HG02885 (cell line): ENCODE measurements around the gene MRPL48.
"Not testable (repeated sequence)": the region's sequence is repeated elsewhere in the genome, so short reads cannot be mapped to it uniquely, and the experiment has no call there.

Experiments
- ATAC-seq: cut with Tn5 transposase; IDR thresholded peaks from one replicate; pipeline ENCODE4 v1.9.1; 2021; ENCODE audit warnings: mild to moderate bottlenecking; ENCODE audit not compliant: unreplicated experiment, poor library complexity

The MRPL48 gene

GRCh38 chr11:73833067-73833466 is 45.4 kb downstream of the MRPL48 start:
- no peak for ATAC-seq

GRCh38 chr11:73838443-73839122 is 50.9 kb downstream of the MRPL48 start:
- no peak for ATAC-seq

GRCh38 chr11:73839123-73839457 is 51.4 kb downstream of the MRPL48 start:
- no peak for ATAC-seq

- no peak for ATAC-seq
Measured at GRCh38 chr11:73851046-73851764, 63.5 kb downstream of the MRPL48 start.

- ATAC-seq, result no peak
Measured at GRCh38 chr11:73852049-73852448, 64.4 kb downstream of the MRPL48 start.

GRCh38 chr11:73854680-73855079 is 67.0 kb downstream of the MRPL48 start:
- no peak for ATAC-seq

GRCh38 chr11:73856031-73856567 is 68.4 kb downstream of the MRPL48 start:
- ATAC-seq, result no peak

- no peak for ATAC-seq
Measured at GRCh38 chr11:73859671-73860070, 72.0 kb downstream of the MRPL48 start.

GRCh38 chr11:73860202-73860601 is 72.5 kb downstream of the MRPL48 start:
- no peak for ATAC-seq

- no peak for ATAC-seq
Measured at GRCh38 chr11:73862986-73863385, 75.3 kb downstream of the MRPL48 start.

GRCh38 chr11:73866095-73866579 is 78.5 kb downstream of the MRPL48 start:
- no peak for ATAC-seq

- no peak for ATAC-seq
Measured at GRCh38 chr11:73866586-73866996, 78.9 kb downstream of the MRPL48 start.

- ATAC-seq, result no peak
Measured at GRCh38 chr11:73869332-73869949, 81.8 kb downstream of the MRPL48 start.

- no peak for ATAC-seq
Measured at GRCh38 chr11:73870261-73870660, 82.6 kb downstream of the MRPL48 start.

- ATAC-seq, result no peak
Measured at GRCh38 chr11:73872749-73873357, 85.2 kb downstream of the MRPL48 start.

- no peak for ATAC-seq
Measured at GRCh38 chr11:73875380-73875779, 87.7 kb downstream of the MRPL48 start.

GRCh38 chr11:73875840-73876239 is 88.2 kb downstream of the MRPL48 start:
- ATAC-seq, result no peak

- ATAC-seq, result peak; percentile 98
Measured at GRCh38 chr11:73876424-73877310, 89.0 kb downstream of the MRPL48 start, which contains the start of the genes COA4 and PAAF1. Gene COA4, minus strand, starts transcription at chr11:73876846. Its CDS starts 3,468 bp downstream, at chr11:73873378. Gene PAAF1, plus strand, starts transcription at chr11:73876999. Its CDS starts 23 bp downstream, at chr11:73877022.

GRCh38 chr11:73878771-73879170 is 91.1 kb downstream of the MRPL48 start:
- ATAC-seq, result no peak

- ATAC-seq, result not testable (repeated sequence)
Measured at GRCh38 chr11:73880449-73880848, 92.8 kb downstream of the MRPL48 start.
